Activated B cell treated with CpG ODN at 0.5 μM for 24 hours (primary cell): Measurements from ENCODE around the gene PSMG4. TPM values are rescaled to one million over a fixed set of nuclear protein-coding genes. Genes with fewer than 3 reads are reported as not detected.

Source experiments
- ATAC-seq: fragments of 200-7000 bp; cut with Tn5 transposase; one replicate; pipeline ENCODE4 v1.10.0; 2021; ENCODE audit warnings: low read depth, mild to moderate bottlenecking, moderate library complexity
- CTCF ChIA-PET: fragments of 350-600 bp; sonication (Branson Sonifier 250); formaldehyde crosslinking; loops from one replicate; lab custom pipeline; 2021; ENCODE audit warnings: antibody characterized with exemption; lab: Charles Lee
- POLR2A ChIA-PET: fragments of 350-600 bp; sonication (Branson Sonifier 250); formaldehyde crosslinking; loops from one replicate; lab custom pipeline; 2021; ENCODE audit warnings: antibody characterized with exemption; lab: Charles Lee
- DNase-seq: peaks from one replicate; pipeline ENCODE4 v3.0.0; 2022
- H3K27ac Mint-ChIP-seq: one replicate; pipeline ENCODE4 v1.8.0; 2020; ENCODE audit warnings: mixed read lengths
- H3K27me3 Mint-ChIP-seq: one replicate; pipeline ENCODE4 v1.8.0; 2021; ENCODE audit warnings: mixed read lengths
- H3K36me3 Mint-ChIP-seq: one replicate; pipeline ENCODE4 v1.8.0; 2021; ENCODE audit warnings: low read depth, mixed read lengths
- H3K4me1 Mint-ChIP-seq: one replicate; pipeline ENCODE4 v1.8.0; 2021; ENCODE audit warnings: mixed read lengths
- H3K4me3 Mint-ChIP-seq: one replicate; pipeline ENCODE4 v1.8.0; 2020; ENCODE audit warnings: mild to moderate bottlenecking, mixed read lengths
- H3K9me3 Mint-ChIP-seq: one replicate; pipeline ENCODE4 v1.8.0; 2020; ENCODE audit warnings: mixed read lengths
- intact Hi-C: fragments of 100-400 bp; cut with micrococcal nuclease; formaldehyde crosslinking; loops from one replicate; pipeline ENCODE4 v1.15.1; 2024
- total RNA-seq: library from RNA; stranded (reverse); gene quantifications from 2 replicates; pipeline ENCODE4 v1.2.3, GENCODE V29; 2022
- TF ChIP-seq, protein P1 (sequence below): fragments of 200-600 bp; IDR thresholded peaks from one replicate; pipeline ENCODE4 v1.8.0; 2022; ENCODE audit warnings: antibody characterized with exemption, mild to moderate bottlenecking

PSMG4 gene
- total RNA-seq, 1 donor from 2014 or later: 29.9 TPM

DNA sequence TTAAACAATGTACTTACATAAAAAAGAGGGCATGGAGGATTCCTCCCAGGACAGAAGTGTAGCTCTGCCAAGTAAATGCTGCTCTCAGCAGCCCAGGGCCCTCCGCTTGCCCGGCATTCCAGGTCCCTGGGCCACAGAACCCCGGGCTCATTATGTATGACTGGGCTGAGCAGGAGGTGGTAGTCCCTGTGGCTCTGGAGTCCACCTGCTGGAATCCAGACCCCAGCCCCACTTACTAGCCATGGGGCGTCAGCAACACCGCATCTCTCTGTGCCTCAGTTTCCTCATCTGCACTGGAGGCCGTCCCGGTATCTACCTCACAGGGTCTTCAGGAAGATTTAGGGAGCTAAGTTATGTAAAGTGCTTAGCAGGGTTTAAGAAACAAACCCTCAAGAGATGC is 55.4 kb downstream of the PSMG4 start:
- DNase-seq: no peak
- H3K4me1 Mint-ChIP-seq: peaks cover 7% of the 10 kb centered on the region
- TF ChIP-seq, protein P1, sequence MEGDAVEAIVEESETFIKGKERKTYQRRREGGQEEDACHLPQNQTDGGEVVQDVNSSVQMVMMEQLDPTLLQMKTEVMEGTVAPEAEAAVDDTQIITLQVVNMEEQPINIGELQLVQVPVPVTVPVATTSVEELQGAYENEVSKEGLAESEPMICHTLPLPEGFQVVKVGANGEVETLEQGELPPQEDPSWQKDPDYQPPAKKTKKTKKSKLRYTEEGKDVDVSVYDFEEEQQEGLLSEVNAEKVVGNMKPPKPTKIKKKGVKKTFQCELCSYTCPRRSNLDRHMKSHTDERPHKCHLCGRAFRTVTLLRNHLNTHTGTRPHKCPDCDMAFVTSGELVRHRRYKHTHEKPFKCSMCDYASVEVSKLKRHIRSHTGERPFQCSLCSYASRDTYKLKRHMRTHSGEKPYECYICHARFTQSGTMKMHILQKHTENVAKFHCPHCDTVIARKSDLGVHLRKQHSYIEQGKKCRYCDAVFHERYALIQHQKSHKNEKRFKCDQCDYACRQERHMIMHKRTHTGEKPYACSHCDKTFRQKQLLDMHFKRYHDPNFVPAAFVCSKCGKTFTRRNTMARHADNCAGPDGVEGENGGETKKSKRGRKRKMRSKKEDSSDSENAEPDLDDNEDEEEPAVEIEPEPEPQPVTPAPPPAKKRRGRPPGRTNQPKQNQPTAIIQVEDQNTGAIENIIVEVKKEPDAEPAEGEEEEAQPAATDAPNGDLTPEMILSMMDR: no peak
- CTCF ChIA-PET: no interaction called here
- POLR2A ChIA-PET: no interaction called here
- no peaks in the 10 kb centered on the region for H3K9me3 Mint-ChIP-seq
- intact Hi-C loops: no loop called here
- no peak for ATAC-seq
- peaks cover 12% of the 10 kb centered on the region for H3K27me3 Mint-ChIP-seq
- H3K36me3 Mint-ChIP-seq: no peaks in the 10 kb centered on the region
- H3K4me3 Mint-ChIP-seq: no peak overlapping the region
- H3K27ac Mint-ChIP-seq: no peak overlapping the region

DNA sequence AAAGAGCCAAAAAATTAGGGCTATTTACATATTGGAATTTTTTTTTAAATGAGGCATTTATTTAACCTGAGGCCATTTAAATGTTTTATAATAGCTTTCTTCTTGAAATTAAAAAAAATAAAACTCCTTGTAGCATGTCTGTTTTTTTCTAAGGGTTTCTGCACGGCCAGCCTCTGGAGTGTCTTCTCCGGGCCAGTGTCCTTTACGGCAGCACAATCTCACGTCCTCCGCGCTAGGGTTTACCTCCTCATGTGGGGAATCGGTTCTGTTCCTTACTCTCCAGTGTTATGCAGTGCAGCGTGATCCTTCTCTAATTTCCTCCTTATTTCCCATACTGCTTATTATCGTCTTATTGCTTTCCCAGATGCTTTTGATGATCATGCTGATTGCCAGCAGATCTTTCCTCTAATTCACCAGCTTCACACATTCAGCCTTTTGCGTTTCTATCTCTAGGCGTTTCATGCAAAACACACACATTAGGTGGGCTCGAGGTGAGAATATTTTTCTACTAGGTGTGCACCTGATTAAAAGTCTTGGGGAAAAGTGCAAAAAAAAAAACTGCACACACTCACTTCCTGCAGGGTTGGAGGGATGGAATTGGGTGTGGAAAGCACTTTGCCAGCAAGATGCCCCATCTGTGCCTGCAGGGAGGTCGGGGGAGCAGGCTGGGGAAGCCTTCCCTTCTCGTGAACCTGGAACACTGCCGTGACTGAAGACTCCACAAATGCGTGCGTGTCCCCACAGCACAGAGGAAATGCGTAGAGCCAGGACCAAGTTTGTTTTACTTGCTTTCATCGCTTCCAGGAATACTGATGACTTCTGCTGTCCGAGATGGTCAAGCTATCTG is 56.1 kb downstream of the PSMG4 start:
- ChIA-PET POLR2A (no interaction called here), CTCF (no interaction called here)
- DNase-seq (no peak), ATAC-seq (no peak)
- TF ChIP-seq, protein P1: no peak
- H3K27ac Mint-ChIP-seq: no peak overlapping the region
- H3K36me3 Mint-ChIP-seq: no peaks in the 10 kb centered on the region
- H3K9me3 Mint-ChIP-seq: no peaks in the 10 kb centered on the region
- H3K4me1 Mint-ChIP-seq: peaks cover 7% of the 10 kb centered on the region
- peaks cover 12% of the 10 kb centered on the region for H3K27me3 Mint-ChIP-seq
- intact Hi-C loops: no loop called here
- H3K4me3 Mint-ChIP-seq: no peak overlapping the region

DNA sequence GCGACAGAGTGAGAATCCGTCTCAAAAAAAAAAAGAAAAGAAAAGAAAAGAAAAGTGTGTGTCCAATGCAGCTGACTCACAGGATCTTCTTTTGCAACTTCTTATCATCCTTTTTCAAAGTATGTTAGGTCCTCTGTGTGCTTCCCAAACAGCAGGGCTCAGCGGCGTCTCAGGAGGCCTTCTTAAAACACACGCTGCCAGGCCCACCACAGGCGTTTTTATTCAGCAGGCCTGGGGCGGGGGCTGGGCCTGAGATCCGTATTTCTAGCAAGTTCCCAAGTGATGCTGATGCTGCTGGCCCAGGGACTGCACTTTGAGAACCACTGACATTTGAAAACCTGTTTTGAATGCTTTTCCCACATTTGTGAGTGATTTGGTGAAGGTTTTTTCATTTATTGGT is 57.1 kb downstream of the PSMG4 start:
- no peak for DNase-seq
- Mint-ChIP-seq H3K36me3 (no peaks in the 10 kb centered on the region), H3K27ac (no peak overlapping the region), H3K27me3 (peaks cover 14% of the 10 kb centered on the region), H3K4me3 (no peak overlapping the region), H3K9me3 (no peaks in the 10 kb centered on the region), H3K4me1 (peaks cover 7% of the 10 kb centered on the region)
- ChIA-PET CTCF (no interaction called here), POLR2A (no interaction called here)
- no peak for ATAC-seq
- intact Hi-C loops: no loop called here
- TF ChIP-seq, protein P1: no peak

DNA sequence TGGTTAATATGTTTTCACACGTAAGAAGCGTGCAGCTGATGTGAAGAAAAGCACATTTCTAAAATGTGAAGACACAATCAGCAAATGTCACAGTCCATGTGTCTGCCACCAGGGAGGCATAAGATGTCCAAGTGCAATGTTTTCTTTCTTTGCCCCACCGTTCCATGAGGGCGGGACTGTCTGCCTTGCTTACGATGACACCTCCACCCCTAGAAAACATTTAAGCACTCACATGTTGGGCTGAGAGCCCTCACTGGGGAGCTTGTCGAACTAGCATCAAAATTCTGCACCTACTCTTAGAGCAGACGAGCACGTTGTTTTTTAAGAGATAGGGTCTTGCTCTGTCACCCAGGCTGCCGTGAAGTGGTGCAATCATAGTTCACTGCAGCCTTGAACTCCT is 57.6 kb downstream of the PSMG4 start:
- ATAC-seq (no peak), DNase-seq (no peak)
- POLR2A ChIA-PET: no interaction called here
- no peaks in the 10 kb centered on the region for H3K9me3 Mint-ChIP-seq
- TF ChIP-seq, protein P1: no peak
- H3K4me3 Mint-ChIP-seq: no peak overlapping the region
- intact Hi-C loops: no loop called here
- CTCF ChIA-PET: no interaction called here
- peaks cover 14% of the 10 kb centered on the region for H3K27me3 Mint-ChIP-seq
- H3K27ac Mint-ChIP-seq: no peak overlapping the region
- no peaks in the 10 kb centered on the region for H3K36me3 Mint-ChIP-seq
- H3K4me1 Mint-ChIP-seq: peaks cover 7% of the 10 kb centered on the region

DNA sequence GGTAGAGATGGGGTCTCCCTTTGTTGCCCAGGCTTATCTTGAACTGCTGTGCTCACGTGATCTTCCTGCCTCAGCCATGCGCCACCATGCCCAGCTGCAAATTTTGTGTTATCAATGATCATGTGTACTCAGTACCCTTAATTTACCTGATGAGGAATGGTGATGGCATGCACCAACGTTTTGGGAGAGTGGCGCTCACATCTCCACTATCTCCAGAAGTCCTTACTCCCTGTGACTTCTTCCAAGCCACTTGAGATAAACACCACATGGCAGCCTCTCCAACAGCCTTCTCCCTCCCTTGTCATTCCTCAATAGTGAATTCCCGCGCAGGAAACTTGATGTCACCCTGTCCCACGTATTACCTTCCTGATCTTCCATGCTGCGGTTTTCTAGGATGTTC is 58.1 kb downstream of the PSMG4 start:
- CTCF ChIA-PET: no interaction called here

More for the DNA sequence above, 58.1 kb downstream of the PSMG4 start:
- TF ChIP-seq, protein P1: no peak
- DNase-seq (no peak), ATAC-seq (no peak)
- Mint-ChIP-seq H3K4me1 (peaks cover 7% of the 10 kb centered on the region), H3K27me3 (peaks cover 14% of the 10 kb centered on the region), H3K36me3 (no peaks in the 10 kb centered on the region), H3K4me3 (no peak overlapping the region), H3K27ac (no peak overlapping the region), H3K9me3 (no peaks in the 10 kb centered on the region)
- intact Hi-C loops: no loop called here
- POLR2A ChIA-PET: no interaction called here

Other genes starting within 250 kb of the PSMG4 start
- gene RIPK1, start 190.5 kb upstream of the PSMG4 start, total RNA-seq: 20.5 and 21.8 TPM in 2 replicates
- 10.5 and 11.0 TPM in 2 replicates for gene BPHL, start 140.2 kb upstream of the PSMG4 start, total RNA-seq
- 3.3 TPM in 2 replicates for gene TUBB2A, start 101.4 kb upstream of the PSMG4 start, total RNA-seq
- not detected in 2 replicates for gene TUBB2B, start 31.3 kb upstream of the PSMG4 start, total RNA-seq
- gene SLC22A23, start 198.1 kb downstream of the PSMG4 start, total RNA-seq: 0.24 and 0.95 TPM in 2 replicates